ENCODE data around the gene SPECC1. TPM values are rescaled to one million over a fixed set of nuclear protein-coding genes. Genes with fewer than 3 reads are reported as not detected.
A peak's percentile ranks its signal among the peaks of the same experiment; 100 is the strongest.

The SPECC1 gene
- total and polyA plus RNA-seq, 2 experiments from 2014 or later = 1.3 to 1.5 TPM

GRCh38 chr17:20059728-20060188, 50.6 kb downstream of the SPECC1 start:
- H3K9me3 ChIP-seq (ENCODE audit: low read depth) = no peaks in the 10 kb centered on the region
- in situ Hi-C loops (cut with MboI) = no loop called here
- peaks cover 21% of the 10 kb centered on the region for H3F3A ChIP-seq (ENCODE audit: insufficient read depth)
- no peak overlapping the region for H2AFZ ChIP-seq
- H3K4me2 ChIP-seq (ENCODE audit: unreplicated experiment) = no peak overlapping the region
- H3K4me1 ChIP-seq (ENCODE audit: insufficient read depth) = peaks cover 18% of the 10 kb centered on the region
- no peaks in the 10 kb centered on the region for H3K9me2 ChIP-seq (ENCODE audit: insufficient read depth)
- peak; percentile 28 for DNase-seq
- H3K27ac ChIP-seq = no peak overlapping the region
- 40 to 48% methylated on average over 3 of the region's 3 CpGs for WGBS, 2 experiments (ENCODE audit: low coverage in 1 of 2, low lambda C conversion rate in 2 of 2, missing lambda C conversion rate in 2 of 2)
- no peaks in the 10 kb centered on the region for H3K36me3 ChIP-seq (ENCODE audit: low read depth)
- H3K79me2 ChIP-seq (ENCODE audit: insufficient read depth) = no peaks in the 10 kb centered on the region
- TF ChIP-seq EZH2 (IDR thresholded peaks at IDR 0.05; ENCODE audit: insufficient read depth, poor library complexity, severe bottlenecking) (no peak), EZH2phosphoT487 (IDR thresholded peaks at IDR 0.05; ENCODE audit: insufficient read depth, low read depth) (no peak)
- no peaks in the 10 kb centered on the region; the same call in 1 of the 2 replicates for H3K27me3 ChIP-seq (replicated peaks; ENCODE audit: insufficient read depth)
- H3K9ac ChIP-seq = no peak overlapping the region
- no peaks in the 10 kb centered on the region for H4K20me1 ChIP-seq (ENCODE audit: insufficient read depth)
- no peak overlapping the region for H3K4me3 ChIP-seq

- H3K79me2 ChIP-seq (ENCODE audit: insufficient read depth) = no peaks in the 10 kb centered on the region
- 6 to 11% methylated on average over 12 of the region's 12 CpGs for WGBS, 2 experiments (ENCODE audit: low coverage in 1 of 2, low lambda C conversion rate in 2 of 2, missing lambda C conversion rate in 2 of 2)
- H4K20me1 ChIP-seq (ENCODE audit: insufficient read depth) = no peaks in the 10 kb centered on the region
- H3K9me2 ChIP-seq (ENCODE audit: insufficient read depth) = no peaks in the 10 kb centered on the region
- H3K27ac ChIP-seq = peak overlapping the region; percentile 76
- no peaks in the 10 kb centered on the region for H3K9me3 ChIP-seq (ENCODE audit: low read depth)
- peak overlapping the region; percentile 36 for H2AFZ ChIP-seq
- peak overlapping the region; percentile 59 for H3K9ac ChIP-seq
- in situ Hi-C loops (cut with MboI) = no loop called here
- no peaks in the 10 kb centered on the region for H3K36me3 ChIP-seq (ENCODE audit: low read depth)
- no peaks in the 10 kb centered on the region for H3K27me3 ChIP-seq (replicated peaks; ENCODE audit: insufficient read depth)
- peaks cover 34% of the 10 kb centered on the region for H3K4me1 ChIP-seq (ENCODE audit: insufficient read depth)
- H3F3A ChIP-seq (ENCODE audit: insufficient read depth) = peaks cover 43% of the 10 kb centered on the region
- no peak for TF ChIP-seq EZH2phosphoT487 (IDR thresholded peaks at IDR 0.05; ENCODE audit: insufficient read depth, low read depth)
- no peak for TF ChIP-seq EZH2 (IDR thresholded peaks at IDR 0.05; ENCODE audit: insufficient read depth, poor library complexity, severe bottlenecking)
- H3K4me3 ChIP-seq = peak overlapping the region; percentile 33
- DNase-seq = peak; percentile 93
- peak overlapping the region; percentile 63 for H3K4me2 ChIP-seq (ENCODE audit: unreplicated experiment)
Measured at GRCh38 chr17:20063665-20064648, 54.8 kb downstream of the SPECC1 start.

- H3K9me2 ChIP-seq (ENCODE audit: insufficient read depth) = no peaks in the 10 kb centered on the region
- no peaks in the 10 kb centered on the region for H3K27me3 ChIP-seq (replicated peaks; ENCODE audit: insufficient read depth)
- in situ Hi-C loops (cut with MboI) = no loop called here
- peaks cover 34% of the 10 kb centered on the region for H3K4me1 ChIP-seq (ENCODE audit: insufficient read depth)
- H3K9me3 ChIP-seq (ENCODE audit: low read depth) = no peaks in the 10 kb centered on the region
- H3F3A ChIP-seq (ENCODE audit: insufficient read depth) = peaks cover 43% of the 10 kb centered on the region
- H3K4me2 ChIP-seq (ENCODE audit: unreplicated experiment) = peak overlapping the region; percentile 32
- no peak overlapping the region; the same call in 1 of the 2 replicates for H3K27ac ChIP-seq
- DNase-seq = peak; percentile 86
- no peaks in the 10 kb centered on the region for H3K79me2 ChIP-seq (ENCODE audit: insufficient read depth)
- H3K9ac ChIP-seq = no peak overlapping the region
- TF ChIP-seq EZH2 (IDR thresholded peaks at IDR 0.05; ENCODE audit: insufficient read depth, poor library complexity, severe bottlenecking) (no peak), EZH2phosphoT487 (IDR thresholded peaks at IDR 0.05; ENCODE audit: insufficient read depth, low read depth) (no peak)
- no peaks in the 10 kb centered on the region for H3K36me3 ChIP-seq (ENCODE audit: low read depth)
- H4K20me1 ChIP-seq (ENCODE audit: insufficient read depth) = no peaks in the 10 kb centered on the region
- no peak overlapping the region for H3K4me3 ChIP-seq
- no peak overlapping the region for H2AFZ ChIP-seq
- 4 to 6% methylated on average over 4 of the region's 4 CpGs for WGBS, 2 experiments (ENCODE audit: low coverage in 1 of 2, low lambda C conversion rate in 2 of 2, missing lambda C conversion rate in 2 of 2)
Measured at GRCh38 chr17:20066253-20066652, 57.1 kb downstream of the SPECC1 start.

GRCh38 chr17:20067711-20068110, 58.6 kb downstream of the SPECC1 start:
- no peaks in the 10 kb centered on the region for H3K9me2 ChIP-seq (ENCODE audit: insufficient read depth)
- H3K9ac ChIP-seq = no peak overlapping the region
- peaks cover 34% of the 10 kb centered on the region for H3K4me1 ChIP-seq (ENCODE audit: insufficient read depth)
- H3K36me3 ChIP-seq (ENCODE audit: low read depth) = no peaks in the 10 kb centered on the region
- in situ Hi-C loops (cut with MboI) = no loop called here
- peaks cover 40% of the 10 kb centered on the region for H3F3A ChIP-seq (ENCODE audit: insufficient read depth)
- H3K4me2 ChIP-seq (ENCODE audit: unreplicated experiment) = no peak overlapping the region
- WGBS, 2 experiments (ENCODE audit: low coverage in 1 of 2, low lambda C conversion rate in 2 of 2, missing lambda C conversion rate in 2 of 2) = 72 to 75% methylated on average over 4 of the region's 4 CpGs
- H2AFZ ChIP-seq = no peak overlapping the region
- no peak for TF ChIP-seq EZH2 (IDR thresholded peaks at IDR 0.05; ENCODE audit: insufficient read depth, poor library complexity, severe bottlenecking)
- no peak for TF ChIP-seq EZH2phosphoT487 (IDR thresholded peaks at IDR 0.05; ENCODE audit: insufficient read depth, low read depth)
- no peak overlapping the region for H3K27ac ChIP-seq
- no peak for DNase-seq
- no peaks in the 10 kb centered on the region for H3K9me3 ChIP-seq (ENCODE audit: low read depth)
- no peak overlapping the region for H3K4me3 ChIP-seq
- no peaks in the 10 kb centered on the region for H3K79me2 ChIP-seq (ENCODE audit: insufficient read depth)
- H4K20me1 ChIP-seq (ENCODE audit: insufficient read depth) = no peaks in the 10 kb centered on the region
- no peaks in the 10 kb centered on the region for H3K27me3 ChIP-seq (replicated peaks; ENCODE audit: insufficient read depth)

Measured in GM23248 (cell line).